ENCODE results near the gene ASTN1.

ASTN1 gene

DNA sequence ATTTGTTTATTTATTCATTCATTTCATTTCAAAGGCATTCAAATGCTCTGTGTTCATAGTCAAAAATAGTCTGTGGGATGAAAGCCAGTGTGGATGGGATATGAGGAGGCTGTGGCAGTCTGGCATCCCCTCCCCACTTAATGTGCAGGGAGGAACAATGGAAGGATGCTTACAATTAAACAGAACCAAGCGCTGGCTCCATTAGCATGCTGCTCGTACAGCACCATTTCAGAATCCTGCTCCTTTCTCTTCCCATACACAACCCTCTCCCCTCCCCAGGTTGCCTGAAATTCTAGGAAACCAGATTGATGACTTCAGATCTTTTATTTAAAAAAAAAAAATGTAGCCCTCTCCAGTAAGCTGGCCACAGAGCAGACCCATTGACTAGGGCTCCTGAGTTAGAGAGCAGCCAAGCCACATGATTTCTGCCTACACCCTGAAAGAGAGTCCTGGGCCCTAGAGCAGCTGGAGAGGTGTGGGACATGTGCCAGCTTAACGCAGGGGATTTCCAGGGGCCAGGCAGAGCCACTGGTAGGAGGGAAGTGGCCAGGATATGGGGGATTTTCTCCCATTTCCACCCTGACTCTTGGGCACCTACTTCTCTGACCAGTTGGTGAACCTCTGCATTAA, 205.2 kb downstream of the ASTN1 start:
- DNase-seq (ENCODE audit: extremely low spot score): no peak
- TF ChIP-seq, protein P1, sequence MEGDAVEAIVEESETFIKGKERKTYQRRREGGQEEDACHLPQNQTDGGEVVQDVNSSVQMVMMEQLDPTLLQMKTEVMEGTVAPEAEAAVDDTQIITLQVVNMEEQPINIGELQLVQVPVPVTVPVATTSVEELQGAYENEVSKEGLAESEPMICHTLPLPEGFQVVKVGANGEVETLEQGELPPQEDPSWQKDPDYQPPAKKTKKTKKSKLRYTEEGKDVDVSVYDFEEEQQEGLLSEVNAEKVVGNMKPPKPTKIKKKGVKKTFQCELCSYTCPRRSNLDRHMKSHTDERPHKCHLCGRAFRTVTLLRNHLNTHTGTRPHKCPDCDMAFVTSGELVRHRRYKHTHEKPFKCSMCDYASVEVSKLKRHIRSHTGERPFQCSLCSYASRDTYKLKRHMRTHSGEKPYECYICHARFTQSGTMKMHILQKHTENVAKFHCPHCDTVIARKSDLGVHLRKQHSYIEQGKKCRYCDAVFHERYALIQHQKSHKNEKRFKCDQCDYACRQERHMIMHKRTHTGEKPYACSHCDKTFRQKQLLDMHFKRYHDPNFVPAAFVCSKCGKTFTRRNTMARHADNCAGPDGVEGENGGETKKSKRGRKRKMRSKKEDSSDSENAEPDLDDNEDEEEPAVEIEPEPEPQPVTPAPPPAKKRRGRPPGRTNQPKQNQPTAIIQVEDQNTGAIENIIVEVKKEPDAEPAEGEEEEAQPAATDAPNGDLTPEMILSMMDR (IDR thresholded peaks at IDR 0.05; ENCODE audit: control extremely low read depth, extremely low read depth, low read depth, missing control alignments): no peak
- CTCF ChIA-PET: interaction anchor here (1.0 kb wide), 1 partner anchor 11 kb away, joined by 4 read pairs; no protein-coding TSS in a partner anchor
- POLR2A ChIA-PET: no interaction called here

DNA sequence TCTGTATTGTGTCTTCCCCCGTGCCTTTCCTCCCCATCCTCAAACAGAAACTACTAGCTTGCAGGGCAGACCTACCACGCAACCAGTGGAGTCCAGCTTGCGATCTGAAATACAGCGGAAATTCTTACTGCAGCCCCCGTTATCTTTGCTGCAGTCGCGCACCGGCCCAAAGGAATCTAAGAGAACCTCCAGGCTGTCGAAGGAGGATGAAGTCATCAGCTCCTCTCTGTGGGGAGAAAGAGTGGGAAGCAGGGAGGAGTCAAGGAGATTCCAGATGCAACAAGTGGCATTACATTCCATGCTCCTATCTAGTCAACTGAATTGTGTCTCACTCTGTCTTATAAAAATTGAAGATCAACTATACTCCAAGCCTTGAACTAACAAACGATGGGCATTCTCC, 206.9 kb downstream of the ASTN1 start:
- TF ChIP-seq, protein P1 (IDR thresholded peaks at IDR 0.05; ENCODE audit: control extremely low read depth, extremely low read depth, low read depth, missing control alignments): no peak
- POLR2A ChIA-PET: no interaction called here
- no peak for DNase-seq (ENCODE audit: extremely low spot score)
- CTCF ChIA-PET: interaction anchor here (1.9 kb wide), 1 partner anchor 10 kb away, joined by 10 read pairs; no protein-coding TSS in a partner anchor

DNA sequence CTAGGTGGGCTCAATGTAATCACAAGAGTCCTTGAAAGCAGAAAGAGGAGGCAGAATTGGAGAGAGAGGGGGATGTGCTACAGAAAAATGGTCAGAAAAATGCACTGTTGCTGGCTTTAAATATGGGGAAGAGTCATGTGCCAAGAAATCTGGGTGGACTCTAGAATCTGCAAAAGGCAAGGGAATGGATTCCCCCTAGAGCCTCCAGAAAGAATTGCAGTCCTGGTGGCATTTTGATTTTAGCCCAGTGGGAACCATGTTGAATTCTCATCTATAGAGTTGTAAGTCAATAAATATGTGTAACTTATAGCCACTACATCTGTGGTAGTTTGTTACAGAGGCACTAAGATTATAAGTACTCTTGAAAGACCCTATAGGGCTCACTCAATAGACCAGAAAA, 210.3 kb downstream of the ASTN1 start:
- TF ChIP-seq, protein P1 (IDR thresholded peaks at IDR 0.05; ENCODE audit: control extremely low read depth, extremely low read depth, low read depth, missing control alignments): no peak
- POLR2A ChIA-PET: no interaction called here
- no peak for DNase-seq (ENCODE audit: extremely low spot score)
- CTCF ChIA-PET: interaction anchor here (1.5 to 2.2 kb wide), 2 partner anchors 10 to 13 kb away, joined by 3 to 6 read pairs; no protein-coding TSS in a partner anchor

DNA sequence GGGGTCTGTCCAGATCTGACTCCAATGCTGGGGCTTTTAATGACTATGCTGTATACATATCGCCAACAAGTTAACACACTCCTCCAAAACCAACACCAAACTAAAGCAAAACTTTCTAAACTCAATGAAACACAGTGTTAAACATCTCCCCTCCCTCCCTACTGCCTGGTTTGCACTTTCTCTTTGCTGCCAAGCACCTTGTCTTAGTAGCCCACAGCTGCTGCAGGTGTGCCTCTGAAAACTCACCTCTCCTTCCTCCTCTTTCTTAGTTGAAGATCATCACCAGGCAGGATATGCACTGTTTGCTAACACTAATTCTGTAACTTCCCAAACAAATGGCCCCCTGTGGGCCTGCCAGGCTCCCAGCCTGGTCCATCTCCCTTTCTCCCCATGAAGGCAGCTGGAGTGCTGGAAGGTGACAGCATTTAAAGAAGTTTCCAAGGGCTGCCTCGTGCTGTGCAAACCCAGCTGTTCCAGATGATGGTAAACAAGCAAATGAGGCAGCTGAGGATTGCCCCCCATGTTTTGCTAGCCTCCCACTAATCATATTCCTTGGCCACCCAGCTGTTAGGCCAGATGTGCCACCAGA, 213.7 kb downstream of the ASTN1 start:
- no peak for DNase-seq (ENCODE audit: extremely low spot score)
- POLR2A ChIA-PET: no interaction called here
- CTCF ChIA-PET: interaction anchor here (0.8 to 1.3 kb wide), 4 partner anchors 14 to 70 kb away, joined by 3 to 5 read pairs (median 4); no protein-coding TSS in a partner anchor
- TF ChIP-seq, protein P1 (IDR thresholded peaks at IDR 0.05; ENCODE audit: control extremely low read depth, extremely low read depth, low read depth, missing control alignments): no peak

DNA sequence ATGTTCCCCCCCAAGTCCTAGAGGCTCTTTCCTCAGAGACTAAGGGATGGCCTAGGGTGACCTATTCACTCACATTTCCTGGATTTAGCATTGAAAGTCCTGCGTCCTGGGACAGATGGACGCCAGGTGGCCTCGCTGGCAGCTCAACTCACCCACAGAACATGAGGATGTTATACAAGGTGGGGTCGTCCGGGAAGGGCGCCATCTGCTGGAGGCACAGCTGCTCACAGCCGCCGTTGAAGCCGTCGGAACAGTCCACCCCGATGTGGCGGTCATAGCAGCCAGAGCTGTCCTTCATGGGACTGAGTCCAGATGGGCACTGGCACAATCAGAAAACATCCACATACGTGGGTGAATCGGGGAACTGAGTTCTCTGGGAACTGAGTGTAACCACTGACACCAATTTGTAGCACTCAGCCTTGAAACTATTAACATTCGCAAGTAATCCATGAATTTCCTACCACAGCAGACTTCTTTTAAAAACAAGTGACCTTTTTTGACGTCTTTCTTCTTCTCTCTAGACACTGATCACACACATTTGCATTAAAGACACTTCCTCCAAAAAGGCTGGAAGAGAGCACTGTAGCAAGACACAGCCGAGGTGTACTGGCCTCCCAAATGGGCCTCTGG, 215.4 kb downstream of the ASTN1 start:
- TF ChIP-seq, protein P1 (IDR thresholded peaks at IDR 0.05; ENCODE audit: control extremely low read depth, extremely low read depth, low read depth, missing control alignments): peak; percentile 52
- POLR2A ChIA-PET: no interaction called here

DNA sequence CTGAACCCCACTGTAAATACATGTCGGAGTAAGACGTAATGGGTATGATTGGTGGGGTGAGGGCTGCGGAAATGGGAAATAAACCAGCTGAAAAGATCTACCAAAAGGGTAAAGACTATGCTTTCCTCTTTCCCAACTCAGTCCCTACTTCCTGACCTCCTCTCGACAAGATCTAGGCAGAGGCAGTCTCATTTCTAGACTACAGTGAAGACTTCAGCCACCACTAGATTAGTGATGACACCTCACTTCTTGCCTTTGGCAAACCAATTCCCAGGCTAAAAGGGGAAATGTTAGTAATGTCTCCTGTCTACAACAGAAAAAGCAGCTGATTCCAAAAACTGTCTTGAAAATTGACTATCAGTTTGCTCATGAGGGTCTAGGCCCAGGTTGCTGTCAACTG, 219.9 kb downstream of the ASTN1 start:
- TF ChIP-seq, protein P1 (IDR thresholded peaks at IDR 0.05; ENCODE audit: control extremely low read depth, extremely low read depth, low read depth, missing control alignments): no peak
- CTCF ChIA-PET: interaction anchor here (2.0 kb wide), 1 partner anchor 9 kb away, joined by 6 read pairs; no protein-coding TSS in a partner anchor
- POLR2A ChIA-PET: no interaction called here

More for the DNA sequence above, 215.4 kb downstream of the ASTN1 start:
- peak; percentile 40 for DNase-seq (ENCODE audit: extremely low spot score)
- CTCF ChIA-PET: interaction anchor here (1.1 to 2.9 kb wide), 7 partner anchors 9 to 766 kb away, joined by 3 to 10 read pairs (median 4); no protein-coding TSS in a partner anchor

More for the DNA sequence above, 219.9 kb downstream of the ASTN1 start:
- DNase-seq (ENCODE audit: extremely low spot score): no peak

All from GM10248 (cell line).